Myocyte (in vitro differentiated cells): ENCODE results near the gene NACAD. TPM values are rescaled to one million over a fixed set of nuclear protein-coding genes. Genes with fewer than 3 reads are reported as not detected.

Experiments
- DNase-seq: peaks from one replicate; pipeline ENCODE4 v3.0.0-alpha.2; 2012; ENCODE audit warnings: low read depth
- total RNA-seq: library from RNA; depleted of rRNA; stranded (reverse); fragments of >200 nt; gene quantifications from 2 replicates; pipeline ENCODE4 v1.2.3, GENCODE V29; 2014

NACAD gene
- total RNA-seq, 1 donor from 2014 or later = 1.2 TPM

DNA sequence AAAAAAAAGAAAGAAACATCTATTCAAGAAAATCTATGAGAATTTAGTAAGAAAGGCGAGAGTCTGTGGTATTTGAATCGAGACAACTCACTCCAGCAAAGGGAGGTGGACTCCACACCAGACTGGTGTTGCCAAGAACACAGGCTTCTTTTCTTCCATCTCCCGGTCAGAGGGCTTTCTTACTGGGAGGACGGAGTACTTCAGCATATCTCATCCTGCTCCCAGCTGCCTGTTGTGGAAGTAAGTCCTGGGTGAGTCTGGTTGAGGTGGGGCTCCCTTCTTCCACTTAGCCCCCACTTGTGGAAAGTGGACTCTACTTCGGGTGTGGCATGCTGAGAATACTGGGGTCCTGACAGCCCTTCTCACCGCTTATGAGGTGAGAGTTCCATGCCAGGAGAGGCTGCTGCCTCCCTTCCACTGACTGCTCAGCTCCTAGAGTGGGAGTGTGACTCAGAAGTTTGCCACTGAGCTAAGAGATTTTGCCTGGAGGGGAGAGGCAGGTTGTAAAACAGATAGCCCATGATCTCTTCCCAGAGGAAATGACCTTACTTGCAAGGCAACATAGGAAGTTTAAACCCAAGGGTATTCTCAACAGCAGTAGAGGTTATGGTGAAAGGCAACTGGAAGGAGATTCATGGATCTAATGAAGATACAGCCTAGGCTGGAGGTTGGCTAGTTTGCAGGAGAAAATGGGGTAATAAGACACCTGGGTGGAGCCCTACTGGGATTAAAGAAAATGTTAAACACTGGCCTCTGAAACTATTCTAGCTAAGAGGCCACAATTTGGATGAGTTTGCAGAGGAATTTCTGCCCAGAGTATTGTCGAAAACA is 3.5 kb upstream of the NACAD start:
- peak; percentile 47 for DNase-seq

DNA sequence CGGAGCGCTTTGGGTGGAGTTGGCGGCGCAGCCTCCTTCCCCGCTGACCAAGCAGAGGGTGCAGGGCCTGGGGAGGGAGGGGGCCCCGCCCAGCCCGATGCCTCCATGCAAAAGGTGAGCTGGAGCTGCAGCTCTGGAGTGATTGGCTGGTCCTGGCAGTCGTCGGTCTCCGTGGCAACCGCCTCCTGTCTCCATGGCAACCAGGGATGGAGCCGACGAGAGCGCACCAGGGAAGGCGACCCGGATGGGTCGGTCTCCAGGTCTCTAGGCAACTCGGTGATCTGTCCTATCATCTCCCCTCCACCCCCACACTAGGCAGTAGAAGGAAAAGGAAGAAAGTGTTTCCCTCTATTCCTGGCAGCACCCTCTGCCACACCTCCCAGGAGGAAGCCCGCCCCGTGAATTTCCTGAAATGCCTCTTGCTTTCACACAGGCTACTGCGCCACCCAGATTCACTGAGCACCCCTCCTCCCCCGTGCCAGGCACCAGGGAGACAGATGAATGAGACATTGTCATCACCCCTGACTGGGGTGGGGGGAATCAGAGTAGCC is 647 bp upstream of the NACAD start:
- peak; percentile 56 for DNase-seq

- no peak for DNase-seq
These were observed 545 bp downstream of the NACAD start for GRCh38 chr7:45088146-45088701.

- no peak for DNase-seq
These were observed 1.2 kb downstream of the NACAD start for GRCh38 chr7:45087301-45088145.

GRCh38 chr7:45086331-45087065 is 2.3 kb downstream of the NACAD start:
- DNase-seq = no peak

DNA sequence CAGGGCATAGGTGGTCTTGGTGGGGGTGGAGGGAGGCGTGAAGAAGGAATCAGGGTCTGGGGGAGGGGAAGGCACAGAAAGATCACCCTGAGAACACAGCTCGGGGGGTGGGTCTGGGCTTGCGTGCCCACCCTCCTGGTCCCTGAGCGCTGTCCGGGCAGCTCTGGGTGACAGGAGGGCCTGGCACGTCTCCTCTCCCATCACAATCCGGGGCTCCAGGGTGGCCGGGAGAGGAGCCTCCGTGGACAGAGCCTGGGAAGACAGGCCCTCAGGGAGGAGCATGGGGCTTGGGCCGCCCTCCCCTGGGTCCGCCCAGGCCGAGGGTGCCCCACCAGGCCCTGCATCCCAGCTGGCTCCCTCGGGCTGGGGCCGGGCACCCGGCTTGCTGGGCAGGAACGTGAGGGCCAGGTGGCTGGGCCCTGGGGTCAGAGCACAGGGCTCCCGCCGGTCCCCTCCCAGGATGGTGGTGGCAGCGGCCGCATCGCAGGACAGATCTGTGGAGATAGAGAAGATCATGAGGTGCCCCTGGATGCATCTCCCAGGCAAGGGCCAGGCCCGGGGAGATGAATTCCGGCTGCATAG is 3.1 kb downstream of the NACAD start:
- DNase-seq = no peak

DNA sequence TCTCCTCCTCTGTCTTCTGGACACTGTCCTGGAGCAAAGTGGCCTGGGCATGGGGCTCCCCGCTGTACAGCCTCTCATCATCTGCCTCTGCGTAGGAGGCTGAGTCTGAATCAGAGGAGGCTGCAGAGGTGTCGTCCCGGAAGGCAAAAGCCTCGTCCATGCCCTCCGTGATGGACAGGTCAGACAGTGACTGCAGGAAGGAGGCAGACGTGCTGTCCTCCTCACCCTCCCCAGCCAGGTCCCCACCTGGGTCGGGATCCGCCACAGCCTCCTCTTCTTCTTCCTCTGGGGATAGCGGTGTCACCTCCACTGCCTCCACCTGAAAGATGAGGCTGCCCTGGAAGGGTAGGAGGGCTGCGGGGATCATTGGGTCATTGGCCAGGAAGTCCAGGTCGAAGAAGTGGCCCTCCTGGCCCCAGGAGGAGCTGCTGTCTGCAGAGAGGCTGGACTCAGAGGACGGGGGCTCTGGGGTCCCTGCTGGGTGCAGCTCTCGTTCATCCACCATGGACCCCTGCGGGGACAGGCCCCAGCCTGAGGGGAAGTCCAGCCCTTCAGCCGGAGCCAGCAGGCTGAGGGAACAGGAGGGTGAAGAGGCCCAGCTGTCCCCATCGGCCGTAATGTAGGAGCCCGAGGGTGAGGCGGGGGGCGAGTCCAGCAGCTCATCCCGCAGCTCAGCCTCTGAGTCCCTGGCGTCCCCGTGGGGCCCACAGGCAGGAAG is 3.7 kb downstream of the NACAD start:
- DNase-seq = no peak

GRCh38 chr7:45084336-45084735 is 4.4 kb downstream of the NACAD start:
- DNase-seq = no peak

- no peak for DNase-seq
These were observed 5.9 kb downstream of the NACAD start for GRCh38 chr7:45082831-45083331.

DNA sequence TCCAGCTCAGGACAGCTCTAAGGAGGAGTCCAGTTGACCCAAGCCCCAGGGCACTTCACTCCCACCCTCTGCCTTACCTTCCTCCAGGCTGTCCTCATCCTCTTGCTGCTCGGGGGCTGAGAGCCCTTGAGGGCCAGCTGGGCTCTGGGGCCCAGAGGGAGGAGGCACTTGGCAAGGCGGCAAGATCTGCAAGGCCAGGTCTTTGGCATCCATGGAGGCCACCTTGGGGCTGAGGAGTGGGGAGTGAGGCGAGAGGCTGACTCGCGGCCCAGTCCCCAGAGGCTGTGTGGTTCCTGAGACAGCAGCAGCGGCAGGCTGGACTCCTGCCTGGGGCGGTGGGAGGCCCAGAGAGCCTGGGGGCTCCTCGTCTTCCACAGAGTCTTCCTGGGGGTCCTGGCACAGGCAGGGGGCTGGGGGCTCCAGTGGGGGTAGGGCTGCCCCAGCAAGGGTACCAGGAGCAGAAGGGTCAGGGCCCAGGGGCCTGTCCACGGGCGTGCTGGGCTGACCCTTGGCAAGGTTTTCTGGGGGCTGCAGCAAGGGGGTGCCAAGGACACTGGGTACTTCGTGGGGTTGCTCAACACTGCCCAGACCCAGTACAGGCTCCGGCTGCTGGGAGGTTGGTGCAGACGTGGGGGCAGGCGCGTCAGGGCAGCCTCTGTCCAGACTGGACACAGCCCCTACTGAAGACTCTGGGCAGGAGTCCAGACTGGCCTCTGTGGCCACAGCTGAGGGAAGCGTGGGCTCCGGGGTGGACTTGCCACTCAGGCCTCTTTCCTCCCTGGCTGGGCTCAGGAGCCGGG is 6.5 kb downstream of the NACAD start:
- peak; percentile 95 for DNase-seq

DNA sequence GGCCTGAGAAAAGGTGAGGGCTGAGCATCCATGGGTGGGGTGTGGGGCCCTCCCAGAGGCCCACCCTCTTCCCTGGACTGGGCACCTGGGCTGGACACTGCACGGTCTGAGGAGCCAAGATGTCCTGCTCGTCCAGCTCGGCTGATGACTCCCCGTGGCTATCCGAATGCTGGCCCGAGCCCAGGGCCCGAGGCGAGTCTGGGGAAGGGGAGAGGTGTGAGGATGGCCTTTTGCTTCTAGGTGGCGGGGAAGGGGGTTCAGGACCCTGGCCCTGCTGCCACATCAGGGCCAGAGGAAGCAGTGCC is 7.1 kb downstream of the NACAD start:
- DNase-seq = no peak

GRCh38 chr7:45080958-45081669 is 7.7 kb downstream of the NACAD start:
- DNase-seq = no peak

DNA sequence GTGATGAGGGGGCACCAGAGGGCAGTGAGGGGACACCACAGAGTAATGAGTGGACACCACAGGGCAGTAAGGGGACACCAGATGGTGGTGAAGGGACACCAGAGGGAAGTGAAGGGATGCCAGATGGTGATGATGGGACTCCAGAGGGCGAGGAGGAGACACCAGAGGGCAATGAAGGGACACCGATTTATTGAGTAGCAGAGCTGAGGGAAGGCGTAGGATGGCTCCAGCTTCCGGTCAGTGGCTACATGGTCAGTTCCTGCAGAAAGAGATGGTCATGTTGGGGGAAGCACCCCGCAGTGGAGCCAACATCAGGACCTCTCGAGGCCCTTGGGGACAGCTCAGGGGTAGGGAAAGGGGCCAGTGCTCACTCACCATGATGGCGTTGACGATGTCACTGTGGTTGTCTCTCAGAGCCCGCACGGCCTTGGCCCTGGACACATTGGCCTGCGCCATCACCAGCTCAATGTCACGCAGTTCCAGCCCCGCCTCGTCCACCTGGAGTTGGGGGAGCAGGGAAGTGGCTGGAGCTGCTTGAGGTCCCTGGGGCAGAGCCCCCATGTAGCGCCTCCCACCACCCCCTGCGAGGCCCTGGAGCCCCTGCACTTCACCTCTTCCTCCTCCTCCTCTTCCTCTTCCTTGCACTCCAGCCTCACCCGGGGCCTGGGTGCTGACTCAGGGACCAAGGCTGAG is 8.4 kb downstream of the NACAD start:
- DNase-seq = no peak

- no peak for DNase-seq
These were observed 10.6 kb downstream of the NACAD start for GRCh38 chr7:45078125-45078681.

GRCh38 chr7:45077579-45077978 is 11.2 kb downstream of the NACAD start:
- DNase-seq = no peak

DNA sequence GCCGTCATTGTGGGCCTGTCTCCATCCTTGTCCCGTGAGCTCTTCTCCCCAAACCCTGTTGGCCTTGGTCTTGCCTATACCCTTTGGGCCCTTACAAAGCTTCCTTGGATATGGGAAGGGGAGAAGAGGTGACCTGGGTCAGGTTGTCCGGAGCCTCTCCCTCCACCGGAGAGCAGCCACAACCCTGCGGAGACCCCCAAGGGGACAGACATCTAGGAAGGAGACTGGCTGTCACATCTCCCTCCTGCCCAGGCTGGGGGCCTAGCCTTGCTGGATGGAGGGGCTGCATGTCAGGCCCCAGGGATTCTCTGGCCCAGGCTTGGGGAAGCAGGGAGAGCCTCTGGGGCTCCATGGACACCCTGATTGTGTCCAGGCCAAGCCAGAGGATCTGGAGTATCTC is 11.8 kb downstream of the NACAD start:
- DNase-seq = no peak
